CD8-positive, alpha-beta memory T cell (primary cell): ENCODE data around the gene ZBTB1. TPM values are rescaled to one million over a fixed set of nuclear protein-coding genes. Genes with fewer than 3 reads are reported as not detected.

Source experiments
- CTCF ChIA-PET: fragments of 350-600 bp; sonication (Branson Sonifier 250); formaldehyde crosslinking; loops from one replicate; lab custom pipeline; 2021; ENCODE audit warnings: antibody characterized with exemption; lab: Charles Lee
- POLR2A ChIA-PET: fragments of 350-600 bp; sonication (Branson Sonifier 250); formaldehyde crosslinking; loops from one replicate; lab custom pipeline; 2021; ENCODE audit warnings: antibody characterized with exemption; lab: Charles Lee
- DNase-seq, 5 donors: peaks; one replicate each; pipeline versions ENCODE4 v3.0.0 to v3.0.0-alpha.2; 2020 to 2022; ENCODE audit warnings: mixed read lengths in 1 of 5
- H3K27ac ChIP-seq: one replicate; pipeline ENCODE4 v1.7.0; 2013; ENCODE audit warnings: low read depth, mild to moderate bottlenecking, low read length, moderate library complexity
- H3K27me3 ChIP-seq: 2 replicates; pipeline ENCODE4 v1.7.0; 2013; ENCODE audit warnings: low read length, mild to moderate bottlenecking; ENCODE audit not compliant: insufficient read depth, poor library complexity, severe bottlenecking
- H3K36me3 ChIP-seq: 2 replicates; pipeline ENCODE4 v1.7.0; 2013; ENCODE audit warnings: mild to moderate bottlenecking, low read length, moderate library complexity; ENCODE audit not compliant: insufficient read depth
- H3K4me1 ChIP-seq: 2 replicates; pipeline ENCODE4 v1.7.0; 2013; ENCODE audit warnings: mild to moderate bottlenecking, low read length, moderate library complexity; ENCODE audit not compliant: insufficient read depth
- H3K4me3 ChIP-seq: 2 replicates; pipeline ENCODE4 v1.7.0; 2013; ENCODE audit warnings: mild to moderate bottlenecking, low read length
- H3K9me3 ChIP-seq: 2 replicates; pipeline ENCODE4 v1.7.0; 2013; ENCODE audit warnings: mild to moderate bottlenecking, low read length
- H3K27ac Mint-ChIP-seq, 8 donors: one replicate each; pipeline ENCODE4 v1.8.0; 2020 to 2021; ENCODE audit warnings: mixed read lengths in 8 of 8, mild to moderate bottlenecking in 6 of 8, inconsistent platforms in 3 of 8, moderate library complexity in 3 of 8
- H3K27me3 Mint-ChIP-seq, 2 donors: one replicate each; pipeline ENCODE4 v1.8.0; 2020 to 2021; ENCODE audit warnings: mixed read lengths in 2 of 2, mild to moderate bottlenecking in 1 of 2, moderate library complexity in 1 of 2
- H3K36me3 Mint-ChIP-seq, 3 donors: one replicate each; pipeline ENCODE4 v1.8.0; 2020 to 2021; ENCODE audit warnings: mixed read lengths in 3 of 3, inconsistent platforms in 1 of 3, mild to moderate bottlenecking in 1 of 3
- H3K4me1 Mint-ChIP-seq, 3 donors: one replicate each; pipeline ENCODE4 v1.8.0; 2020 to 2021; ENCODE audit warnings: mixed read lengths in 3 of 3, inconsistent platforms in 1 of 3, mild to moderate bottlenecking in 1 of 3
- H3K4me3 Mint-ChIP-seq, 7 donors: one replicate each; pipeline ENCODE4 v1.8.0; 2020 to 2021; ENCODE audit warnings: mixed read lengths in 7 of 7, mild to moderate bottlenecking in 6 of 7, moderate library complexity in 4 of 7, inconsistent platforms in 2 of 7
- H3K9me3 Mint-ChIP-seq, 5 donors: one replicate each; pipeline ENCODE4 v1.8.0; 2020 to 2022; ENCODE audit warnings: mixed read lengths in 5 of 5, mild to moderate bottlenecking in 3 of 5, moderate library complexity in 2 of 5, inconsistent platforms in 1 of 5
- polyA plus RNA-seq: library from polyadenylated mRNA; unstranded; fragments of 300-500 nt; fragmentation: Illumina TruSeq; gene quantifications from one replicate; pipeline ENCODE4 v1.2.3, GENCODE V29; 2021
- total RNA-seq, 2 experiments: library from RNA; stranded (reverse); gene quantifications; one replicate each; pipeline ENCODE4 v1.2.3, GENCODE V29; 2021

Gene ZBTB1
- total and polyA plus RNA-seq, 3 experiments from 2014 or later, result 48.2 to 51.7 (median 48.4) TPM

GRCh38 chr14:64500088-64500487, 4.5 kb upstream of the ZBTB1 start:
- DNase-seq, result no peak
- CTCF ChIA-PET, result interaction anchor here (2.0 kb wide), 1 partner anchor 12 kb away, joined by 5 read pairs; no protein-coding TSS in a partner anchor
- Histone ChIP-seq H3K9me3 (no peaks in the 10 kb centered on the region), H3K36me3 (peaks cover 8% of the 10 kb centered on the region), H3K4me1 (peaks cover 56% of the 10 kb centered on the region), H3K27ac (no peak overlapping the region), H3K27me3 (no peaks in the 10 kb centered on the region), H3K4me3 (peak overlapping the region; percentile 12)
- H3K27ac Mint-ChIP-seq, result peak overlapping the region; percentile 86 to 100 (median 97)
- peaks cover 0 to 64% (median 6%) of the 10 kb centered on the region in 3 donors for H3K36me3 Mint-ChIP-seq
- H3K4me3 Mint-ChIP-seq, result peak overlapping the region; percentile 84 to 99 (median 94)
- peaks cover 0 to 2% (median 0%) of the 10 kb centered on the region in 5 donors for H3K9me3 Mint-ChIP-seq
- peaks cover 54 to 73% (median 65%) of the 10 kb centered on the region in 3 donors for H3K4me1 Mint-ChIP-seq
- peaks cover 0 to 4% of the 10 kb centered on the region in 2 donors for H3K27me3 Mint-ChIP-seq
- POLR2A ChIA-PET, result interaction anchor here (0.7 kb wide), 1 partner anchor 788 kb away, joined by 8 read pairs; no protein-coding TSS in a partner anchor

GRCh38 chr14:64501411-64502171, 3.0 kb upstream of the ZBTB1 start:
- Histone ChIP-seq H3K27me3 (no peaks in the 10 kb centered on the region), H3K27ac (peak overlapping the region; percentile 99), H3K4me3 (peak overlapping the region; percentile 82), H3K4me1 (peaks cover 54% of the 10 kb centered on the region), H3K36me3 (peaks cover 7% of the 10 kb centered on the region), H3K9me3 (no peaks in the 10 kb centered on the region)
- Mint-ChIP-seq H3K36me3 (peaks cover 0 to 64% (median 6%) of the 10 kb centered on the region in 3 donors), H3K4me1 (peaks cover 60 to 73% (median 61%) of the 10 kb centered on the region in 3 donors), H3K27me3 (peaks cover 0 to 4% of the 10 kb centered on the region in 2 donors), H3K27ac (peak overlapping the region; percentile 97 to 100 (median 98)), H3K4me3 (peak overlapping the region; percentile 94 to 99 (median 95)), H3K9me3 (peaks cover 0 to 2% (median 0%) of the 10 kb centered on the region in 5 donors)
- ChIA-PET CTCF (interaction anchor here (1.0 to 3.0 kb wide), 7 partner anchors 9 to 72 kb away, joined by 3 to 18 read pairs (median 5); partner anchors contain the start of gene HSPA2), POLR2A (interaction anchor here (2.3 kb wide), 1 partner anchor 9 kb away, joined by 13 read pairs; no protein-coding TSS in a partner anchor)
- peak in 2 of 5 donors; percentile 3 to 50 for DNase-seq

GRCh38 chr14:64502456-64502855, 2.1 kb upstream of the ZBTB1 start:
- Mint-ChIP-seq H3K27ac (peak overlapping the region; percentile 97 to 100 (median 98)), H3K9me3 (peaks cover 0 to 2% (median 0%) of the 10 kb centered on the region in 5 donors), H3K27me3 (peaks cover 0 to 4% of the 10 kb centered on the region in 2 donors), H3K4me3 (peak overlapping the region; percentile 94 to 99 (median 95)), H3K36me3 (peaks cover 0 to 57% (median 6%) of the 10 kb centered on the region in 3 donors), H3K4me1 (peaks cover 61 to 73% (median 62%) of the 10 kb centered on the region in 3 donors)
- peak overlapping the region; percentile 82 for H3K4me3 ChIP-seq
- no peaks in the 10 kb centered on the region for H3K27me3 ChIP-seq
- POLR2A ChIA-PET, result interaction anchor here (0.9 to 2.3 kb wide), 7 partner anchors 8 to 861 kb away, joined by 3 to 13 read pairs (median 3); partner anchors contain the start of genes HSPA2, MTHFD1 and WDR89
- CTCF ChIA-PET, result interaction anchor here (1.0 to 3.0 kb wide), 5 partner anchors 8 to 72 kb away, joined by 4 to 18 read pairs (median 7); partner anchors contain the start of gene HSPA2
- DNase-seq, result peak in 2 of 5 donors; percentile 5 to 36
- peaks cover 6% of the 10 kb centered on the region for H3K36me3 ChIP-seq
- H3K4me1 ChIP-seq, result peaks cover 54% of the 10 kb centered on the region
- peak overlapping the region; percentile 99 for H3K27ac ChIP-seq
- no peaks in the 10 kb centered on the region for H3K9me3 ChIP-seq

DNA sequence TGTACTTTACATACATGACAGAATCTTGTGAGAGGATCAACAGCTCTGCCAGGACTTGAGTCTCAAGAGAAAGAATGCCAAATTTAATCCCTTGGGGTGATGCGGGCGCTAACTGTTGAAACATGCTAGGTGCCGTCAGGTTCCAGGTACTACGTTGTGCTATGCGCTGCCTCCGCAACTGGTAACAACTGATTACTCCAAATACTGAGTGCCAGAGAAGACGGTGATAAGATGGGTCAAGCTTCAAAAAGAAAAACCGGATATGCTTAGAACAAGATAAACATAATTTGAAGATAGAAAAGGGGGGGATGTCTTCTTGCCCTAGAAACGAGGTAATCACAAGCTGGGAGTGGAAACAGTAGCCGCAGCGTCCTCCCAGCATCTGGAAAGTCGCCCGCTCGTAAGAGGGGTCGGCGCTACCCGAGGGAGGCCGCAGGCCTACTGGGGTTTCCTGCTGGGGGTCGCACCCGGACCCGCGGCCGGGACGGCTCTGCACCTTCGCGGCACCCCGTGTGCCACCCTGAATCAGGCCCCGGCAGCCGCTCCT, 1.6 kb upstream of the ZBTB1 start:
- Mint-ChIP-seq H3K4me3 (peak overlapping the region; percentile 94 to 99 (median 95)), H3K27me3 (peaks cover 0 to 4% of the 10 kb centered on the region in 2 donors), H3K9me3 (peaks cover 0 to 2% (median 0%) of the 10 kb centered on the region in 5 donors), H3K27ac (peak overlapping the region; percentile 97 to 100 (median 98)), H3K36me3 (peaks cover 0 to 52% (median 6%) of the 10 kb centered on the region in 3 donors), H3K4me1 (peaks cover 61 to 73% (median 62%) of the 10 kb centered on the region in 3 donors)
- DNase-seq, result peak in 2 of 5 donors; percentile 5 to 52
- Histone ChIP-seq H3K27me3 (no peaks in the 10 kb centered on the region), H3K27ac (peak overlapping the region; percentile 99), H3K36me3 (peaks cover 1% of the 10 kb centered on the region), H3K4me1 (peaks cover 54% of the 10 kb centered on the region), H3K9me3 (no peaks in the 10 kb centered on the region), H3K4me3 (peak overlapping the region; percentile 82)
- POLR2A ChIA-PET, result interaction anchor here (0.6 to 2.3 kb wide), 9 partner anchors 8 to 861 kb away, joined by 3 to 13 read pairs (median 4); partner anchors contain the start of genes HSPA2, MTHFD1 and WDR89
- CTCF ChIA-PET, result interaction anchor here (0.6 to 3.0 kb wide), 5 partner anchors 8 to 73 kb away, joined by 3 to 18 read pairs (median 7); partner anchors contain the start of gene HSPA2

- H3K4me1 ChIP-seq, result peaks cover 57% of the 10 kb centered on the region
- peaks cover 0 to 50% (median 6%) of the 10 kb centered on the region in 3 donors for H3K36me3 Mint-ChIP-seq
- peak; percentile 98 to 99 (median 98) for DNase-seq
- H3K27ac ChIP-seq, result peak within 1 kb of the TSS; percentile 99
- peak within 1 kb of the TSS; percentile 94 to 99 (median 95) for H3K4me3 Mint-ChIP-seq
- H3K27me3 Mint-ChIP-seq, result peaks cover 0 to 4% of the 10 kb centered on the region in 2 donors
- ChIA-PET POLR2A (interaction anchor here (0.6 to 2.0 kb wide), 15 partner anchors 8 to 862 kb away, joined by 3 to 15 read pairs (median 4); partner anchors contain the start of genes AKAP5, HSPA2, MTHFD1 and WDR89), CTCF (interaction anchor here (0.5 to 3.0 kb wide), 9 partner anchors 7 to 145 kb away, joined by 3 to 18 read pairs (median 6); partner anchors contain the start of gene HSPA2)
- no peaks in the 10 kb centered on the region for H3K9me3 ChIP-seq
- no peaks in the 10 kb centered on the region for H3K27me3 ChIP-seq
- peak within 1 kb of the TSS; percentile 97 to 100 (median 100) for H3K27ac Mint-ChIP-seq
- H3K4me3 ChIP-seq, result peak within 1 kb of the TSS; percentile 82
- H3K4me1 Mint-ChIP-seq, result peaks cover 65 to 78% (median 68%) of the 10 kb centered on the region in 3 donors
- peaks cover 0 to 2% (median 0%) of the 10 kb centered on the region in 5 donors for H3K9me3 Mint-ChIP-seq
- no peaks in the 10 kb centered on the region for H3K36me3 ChIP-seq
Measured at GRCh38 chr14:64503434-64504309, 898 bp upstream of the ZBTB1 start, which contains the start of gene ZBTB25. TSS of gene ZBTB25 (minus strand) at chr14:64503838. CDS start at chr14:64490533, 13,305 bp downstream.

DNA sequence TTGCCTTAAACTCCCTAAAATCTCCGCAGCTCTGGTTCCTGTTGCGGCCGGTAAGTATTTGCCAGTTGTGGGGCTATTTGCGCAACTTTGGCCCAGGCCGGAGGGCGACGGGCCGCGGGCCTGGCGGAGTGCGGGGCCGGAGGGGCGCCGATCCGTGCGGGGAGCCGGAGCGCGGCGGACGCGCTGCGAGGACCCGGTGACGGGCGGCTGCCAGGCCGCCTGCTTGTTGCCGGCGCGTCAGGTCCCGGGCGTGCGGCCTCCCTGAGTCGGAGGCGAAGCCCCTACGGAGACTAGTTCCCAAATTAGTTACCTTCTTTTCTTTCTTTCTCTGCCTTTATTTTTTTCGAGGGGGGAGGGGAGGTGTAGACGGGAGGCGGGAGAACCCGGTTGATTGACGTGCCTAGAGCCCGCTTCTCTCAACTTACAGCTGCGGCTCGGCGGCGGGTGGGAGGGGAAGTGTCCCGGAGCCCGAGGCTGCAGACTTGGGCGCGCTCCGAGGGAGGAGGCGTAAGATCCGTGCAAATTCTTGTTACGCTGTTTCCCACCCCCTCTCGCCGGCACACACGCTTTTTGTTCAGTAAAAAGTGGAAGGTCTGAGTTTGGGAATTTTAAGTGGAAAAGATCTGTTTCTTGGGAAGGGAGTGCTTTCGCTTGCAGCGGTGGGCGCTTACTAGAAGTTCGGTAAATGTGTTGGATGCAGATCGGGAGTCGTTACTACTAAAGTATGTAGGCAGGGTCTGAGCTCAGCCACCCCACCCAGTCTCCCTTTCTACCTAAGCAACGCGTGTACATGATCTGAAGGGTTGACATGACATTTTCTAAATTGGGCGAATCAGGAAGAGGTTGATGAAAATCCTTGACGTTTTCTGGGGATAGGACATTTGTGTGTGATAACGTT, 576 bp downstream of the ZBTB1 start:
- H3K4me1 ChIP-seq, result peaks cover 56% of the 10 kb centered on the region
- H3K27me3 Mint-ChIP-seq, result peaks cover 0 to 4% of the 10 kb centered on the region in 2 donors
- H3K4me1 Mint-ChIP-seq, result peaks cover 65 to 79% (median 71%) of the 10 kb centered on the region in 3 donors

More for the DNA sequence above, 576 bp downstream of the ZBTB1 start:
- peak overlapping the region; percentile 77 for H3K4me3 ChIP-seq
- H3K9me3 Mint-ChIP-seq, result peaks cover 0 to 2% (median 0%) of the 10 kb centered on the region in 5 donors
- CTCF ChIA-PET, result interaction anchor here (0.7 to 2.2 kb wide), 7 partner anchors 7 to 118 kb away, joined by 3 to 11 read pairs (median 5); partner anchors contain the start of gene HSPA2
- peak; percentile 77 to 91 (median 85) for DNase-seq
- peak overlapping the region; percentile 93 to 99 (median 95) for H3K4me3 Mint-ChIP-seq
- H3K9me3 ChIP-seq, result no peaks in the 10 kb centered on the region
- peak overlapping the region; percentile 99 for H3K27ac ChIP-seq
- H3K36me3 ChIP-seq, result no peaks in the 10 kb centered on the region
- H3K27me3 ChIP-seq, result no peaks in the 10 kb centered on the region
- peak overlapping the region; percentile 97 to 100 (median 100) for H3K27ac Mint-ChIP-seq
- POLR2A ChIA-PET, result interaction anchor here (0.5 to 2.0 kb wide), 18 partner anchors 8 to 864 kb away, joined by 3 to 18 read pairs (median 4); partner anchors contain the start of genes AKAP5, HSPA2, MTHFD1 and WDR89
- peaks cover 0 to 38% (median 6%) of the 10 kb centered on the region in 3 donors for H3K36me3 Mint-ChIP-seq
